ENCODE data around the gene BHMT2. TPM values are rescaled to one million over a fixed set of nuclear protein-coding genes. Genes with fewer than 3 reads are reported as not detected.
A peak's percentile ranks its signal among the peaks of the same experiment; 100 is the strongest.

Gene BHMT2
- total and polyA plus RNA-seq, 2 of the 4 experiments (the other 2 are of a cell fraction) = 0.36 to 0.60 TPM

- in situ Hi-C loops (cut with MboI; ENCODE audit: low sequenced_read_pairs) = no loop called here
- no peak for DNase-seq
Measured at GRCh38 chr5:79111960-79112702, 42.6 kb downstream of the BHMT2 start.

More at GRCh38 chr5:79111960-79112702, 42.6 kb downstream of the BHMT2 start:
- Histone ChIP-seq H3K18ac (ENCODE audit: low read depth, low read length) (no peak overlapping the region), H4K5ac (ENCODE audit: low read depth, low read length) (no peak overlapping the region), H2AFZ (replicated peaks; ENCODE audit: low read length, poor library complexity) (peak overlapping the region; percentile 2), H3K79me1 (ENCODE audit: low read depth in 1 of 2, low read length in 2 of 2) (no peaks in the 10 kb centered on the region), H3K9me1 (ENCODE audit: insufficient read depth, low read length) (no peaks in the 10 kb centered on the region), H3K9me3 (ENCODE audit: control insufficient read depth, insufficient read depth, low read length) (no peaks in the 10 kb centered on the region), H2BK120ac (ENCODE audit: low read depth, low read length) (no peak overlapping the region), H3K27ac (ENCODE audit: insufficient read depth, low read length) (no peak overlapping the region), H3K4me3 (ENCODE audit: insufficient read depth, low read depth, low read length) (no peak overlapping the region), H3K4me2 (ENCODE audit: low read depth, low read length) (no peak overlapping the region; the same call in 1 of the 2 replicates), H3K4ac (ENCODE audit: low read depth, low read length) (no peak overlapping the region), H3K56ac (ENCODE audit: extremely low read depth, insufficient read depth, low read length) (no peak overlapping the region), H3K4me1 (ENCODE audit: control insufficient read depth, insufficient read depth, low read length) (no peaks in the 10 kb centered on the region), H3K27me3 (ENCODE audit: control insufficient read depth, insufficient read depth, low read length) (peaks cover 57% of the 10 kb centered on the region), H4K91ac (ENCODE audit: insufficient read depth, low read depth, low read length) (no peak overlapping the region), H4K8ac (ENCODE audit: low read depth in 2 of 2, low read length in 2 of 2) (no peak overlapping the region), H2AK9ac (replicated peaks; ENCODE audit: low read depth, low read length, poor library complexity) (no peak overlapping the region), H4K20me1 (ENCODE audit: insufficient read depth, low read length) (no peaks in the 10 kb centered on the region), H3K9ac (ENCODE audit: low read depth, low read length) (no peak overlapping the region), H3K14ac (replicated peaks; ENCODE audit: low read depth, low read length) (no peak overlapping the region), H2BK20ac (ENCODE audit: low read depth, low read length) (no peak overlapping the region), H3K36me3 (ENCODE audit: control insufficient read depth, insufficient read depth, low read length) (no peaks in the 10 kb centered on the region), H2AK5ac (ENCODE audit: low read depth, low read length) (no peak overlapping the region), H2BK5ac (ENCODE audit: low read depth, low read length, poor library complexity, severe bottlenecking) (no peak overlapping the region), H2BK15ac (ENCODE audit: low read depth, low read length) (no peak overlapping the region), H3K23ac (ENCODE audit: low read depth, low read length) (no peak overlapping the region)
- POLR2A ChIA-PET (ENCODE audit: unreplicated experiment) = no interaction called here
- intact Hi-C loops (cut with micrococcal nuclease) = loop anchor here (5.0 kb wide), 1 partner anchor 70 kb away; no protein-coding TSS in a partner anchor
- TF ChIP-seq FOS (IDR thresholded peaks at IDR 0.05; ENCODE audit: low read depth, low read length) (no peak), RAD21 (IDR thresholded peaks at IDR 0.05; ENCODE audit: low read length) (no peak), ELK1 (IDR thresholded peaks at IDR 0.05; ENCODE audit: borderline replicate concordance, low read depth, low read length) (no peak)
- CTCF ChIA-PET = no interaction called here
- 9% methylated on average over 8 of the region's 39 CpGs; no CpG with 5 or more reads in 1 of the 2 experiments for WGBS, 2 experiments (ENCODE audit: extremely low coverage in 2 of 2, insufficient read length in 1 of 2)
- dilution Hi-C loops (cut with HindIII; ENCODE audit: low sequenced_read_pairs, unreplicated experiment) = no loop called here
- BruUV-seq (replicated peaks) = no TSS peak
- peak; percentile 35 for ATAC-seq (ENCODE audit: low read depth)

All from IMR-90 (cell line).